HG02973 (cell line): ENCODE results near the gene OR10H2.
"Not testable (repeated sequence)": the region's sequence is repeated elsewhere in the genome, so short reads cannot be mapped to it uniquely, and the experiment has no call there.

Experiments used
- ATAC-seq: cut with Tn5 transposase; IDR thresholded peaks from one replicate; pipeline ENCODE4 v1.9.1; 2021; ENCODE audit warnings: moderate library complexity; ENCODE audit not compliant: unreplicated experiment

OR10H2 gene

DNA sequence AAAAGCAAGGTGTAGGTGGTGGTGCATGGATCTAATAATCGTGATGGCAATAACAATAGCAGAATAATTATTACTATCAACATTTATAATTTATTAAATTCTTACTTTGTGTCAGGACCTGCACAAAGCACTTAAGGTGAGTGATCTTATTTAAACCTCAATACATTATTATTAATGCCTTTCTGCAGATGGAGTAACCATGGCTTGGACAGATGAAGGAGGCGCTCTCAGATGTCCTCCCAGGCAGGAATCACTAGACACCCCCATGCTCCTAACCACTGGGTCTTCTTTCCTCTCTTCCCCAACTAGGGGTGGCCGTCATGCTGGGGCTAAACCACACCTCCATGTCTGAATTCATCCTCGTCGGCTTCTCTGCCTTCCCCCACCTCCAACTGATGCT lies at the start of gene OR10H2:
OR10H2 (plus strand) TSS at position 301 of the 400 bp plus-strand sequence; CDS start at position 321, 20 bp downstream.
- ATAC-seq = no peak

DNA sequence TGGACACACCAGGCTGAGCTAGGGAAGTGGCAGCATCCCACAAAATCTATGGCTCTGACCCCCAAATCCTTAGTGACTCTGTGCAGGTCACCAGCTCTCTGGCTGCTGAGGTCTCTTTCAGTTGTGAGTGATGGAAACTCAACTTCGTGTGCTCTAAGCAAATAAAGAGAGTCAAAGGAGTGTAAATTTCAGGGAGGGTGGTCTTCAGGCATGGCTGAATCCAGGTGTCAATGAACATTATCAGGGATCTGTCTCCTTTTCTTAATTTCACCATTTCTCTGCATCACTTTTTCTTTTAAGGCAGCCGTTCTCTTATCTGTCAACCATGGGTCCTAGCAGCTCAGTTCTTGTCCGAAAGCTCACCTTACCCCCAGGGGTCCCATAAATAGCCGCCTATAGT lies 48.7 kb upstream of the OR10H2 start:
- ATAC-seq = no peak

DNA sequence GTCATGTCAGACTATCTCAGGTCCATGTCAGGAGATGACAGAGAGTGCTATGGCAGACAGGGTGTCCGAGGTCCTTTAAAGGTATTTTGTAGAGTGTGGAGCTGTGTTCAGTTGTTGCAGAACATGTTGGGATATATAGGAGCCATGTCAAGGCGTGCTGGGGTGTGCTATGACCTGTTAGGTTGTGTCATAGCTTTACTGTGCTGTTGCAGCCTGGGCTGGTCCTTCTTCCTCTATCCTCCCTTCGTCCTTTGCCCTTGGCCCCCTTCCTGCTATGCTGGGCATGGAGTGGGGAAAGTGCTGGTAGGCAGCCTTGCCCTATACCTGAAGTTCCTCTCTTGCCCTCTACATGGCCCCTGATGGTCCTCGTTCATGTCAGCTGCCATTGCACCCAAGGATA lies 48.0 kb upstream of the OR10H2 start:
- ATAC-seq = not testable (repeated sequence)

GRCh38 chr19:15680478-15681322 lies 47.1 kb upstream of the OR10H2 start:
- no peak for ATAC-seq

DNA sequence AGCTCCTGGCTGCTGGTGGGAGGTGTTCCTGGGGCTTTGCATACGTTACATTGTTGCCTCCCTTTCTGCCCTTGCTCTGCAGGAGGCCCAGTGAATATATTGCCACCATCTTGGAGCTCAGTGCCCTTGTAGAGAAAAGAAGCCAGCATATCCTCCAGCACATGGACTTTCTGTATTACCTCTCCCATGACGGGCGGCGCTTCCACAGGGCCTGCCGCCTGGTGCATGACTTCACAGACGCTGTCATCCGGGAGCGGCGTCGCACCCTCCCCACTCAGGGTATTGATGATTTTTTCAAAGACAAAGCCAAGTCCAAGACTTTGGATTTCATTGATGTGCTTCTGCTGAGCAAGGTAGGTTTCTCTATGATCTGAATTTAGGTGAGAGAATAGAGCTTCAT lies 44.4 kb upstream of the OR10H2 start:
- ATAC-seq = no peak

GRCh38 chr19:15684828-15685227 lies 43.0 kb upstream of the OR10H2 start:
- ATAC-seq = no peak

- ATAC-seq = no peak
These were observed 31.1 kb upstream of the OR10H2 start for GRCh38 chr19:15696654-15697194.

DNA sequence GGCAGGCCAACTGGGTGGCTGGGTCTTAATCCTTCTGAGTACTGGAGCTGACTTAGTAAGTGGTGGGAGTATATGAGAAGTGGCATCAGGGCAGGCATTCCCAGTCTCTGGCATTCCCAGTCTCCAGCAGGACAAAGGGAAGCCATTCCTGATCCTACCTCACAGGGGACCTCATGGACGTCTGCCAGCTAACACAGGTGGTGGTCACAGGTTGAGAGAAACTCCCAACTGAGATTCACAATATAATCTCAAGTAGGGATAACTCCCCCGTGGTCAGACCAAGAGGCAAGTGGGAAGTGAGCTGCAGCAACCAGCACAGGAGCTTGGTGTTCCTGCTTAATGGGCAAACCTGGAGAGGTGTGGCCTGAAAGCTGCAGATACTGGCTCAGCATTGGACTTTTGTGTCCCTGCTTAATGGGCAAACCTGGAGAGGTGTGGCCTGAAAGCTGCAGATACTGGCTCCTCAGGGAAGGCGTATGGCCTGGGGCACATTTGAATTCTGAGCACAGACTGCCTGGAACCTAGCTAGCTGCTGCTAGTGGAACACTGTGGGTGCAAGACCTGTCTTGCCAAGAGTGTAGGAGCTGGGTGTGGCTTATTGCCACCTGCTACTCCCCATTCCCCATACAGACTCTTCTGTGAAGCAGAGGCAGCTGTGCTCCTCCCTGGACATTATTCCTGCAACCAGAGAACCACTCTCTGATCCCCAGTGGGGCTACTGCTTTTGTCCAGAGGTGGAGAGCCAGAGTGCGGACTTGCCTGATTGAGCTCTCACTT lies 25.9 kb upstream of the OR10H2 start:
- ATAC-seq = no peak

GRCh38 chr19:15702534-15702930 lies 25.3 kb upstream of the OR10H2 start:
- no peak for ATAC-seq

GRCh38 chr19:15714638-15715037 lies 13.2 kb upstream of the OR10H2 start:
- no peak for ATAC-seq

- ATAC-seq = no peak
These were observed 12.2 kb upstream of the OR10H2 start for GRCh38 chr19:15715642-15716041.

GRCh38 chr19:15717809-15718208 lies 10.0 kb upstream of the OR10H2 start:
- ATAC-seq = no peak

DNA sequence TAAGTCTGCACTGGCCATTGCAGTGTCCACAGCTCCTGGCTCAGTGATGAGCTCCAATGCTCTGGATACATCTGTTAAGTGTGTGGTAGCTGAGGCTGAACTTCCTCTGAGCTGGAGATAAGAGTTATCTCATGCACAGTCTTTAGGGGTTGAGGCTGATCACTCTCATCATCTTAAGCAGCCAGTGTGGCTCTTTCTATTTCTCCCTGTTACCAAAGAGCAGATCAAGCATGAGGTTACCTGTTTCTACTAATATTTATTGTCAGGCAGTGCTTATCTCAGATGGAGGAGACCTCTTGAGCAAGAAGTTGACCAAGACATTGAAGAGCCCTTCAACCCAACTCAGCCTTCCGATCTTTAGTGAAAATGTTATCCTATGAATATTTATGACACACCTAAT lies 6.6 kb upstream of the OR10H2 start:
- ATAC-seq = no peak

DNA sequence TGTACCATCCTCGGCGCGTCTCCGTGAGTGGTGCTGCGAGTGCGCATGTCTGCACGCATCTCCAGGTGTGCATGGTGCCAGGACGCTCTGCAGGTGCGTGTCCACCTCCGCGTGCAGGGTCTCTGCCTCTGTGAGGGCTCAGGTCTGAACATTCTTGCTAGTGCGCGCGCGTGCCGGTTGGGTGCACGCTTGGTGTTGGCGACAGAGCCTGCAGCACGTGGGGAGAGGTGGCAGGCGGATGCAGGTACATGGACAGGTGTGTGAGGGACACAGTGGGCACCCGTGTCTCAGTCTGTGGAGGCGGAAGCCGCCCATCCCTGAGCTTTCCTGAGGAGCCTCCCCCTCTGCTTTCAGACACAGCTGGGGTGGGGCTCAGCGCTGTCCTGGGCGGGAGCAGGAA lies 4.9 kb upstream of the OR10H2 start:
- ATAC-seq = no peak

- no peak for ATAC-seq
These were observed 2.7 kb downstream of the OR10H2 start for GRCh38 chr19:15730538-15730937.

DNA sequence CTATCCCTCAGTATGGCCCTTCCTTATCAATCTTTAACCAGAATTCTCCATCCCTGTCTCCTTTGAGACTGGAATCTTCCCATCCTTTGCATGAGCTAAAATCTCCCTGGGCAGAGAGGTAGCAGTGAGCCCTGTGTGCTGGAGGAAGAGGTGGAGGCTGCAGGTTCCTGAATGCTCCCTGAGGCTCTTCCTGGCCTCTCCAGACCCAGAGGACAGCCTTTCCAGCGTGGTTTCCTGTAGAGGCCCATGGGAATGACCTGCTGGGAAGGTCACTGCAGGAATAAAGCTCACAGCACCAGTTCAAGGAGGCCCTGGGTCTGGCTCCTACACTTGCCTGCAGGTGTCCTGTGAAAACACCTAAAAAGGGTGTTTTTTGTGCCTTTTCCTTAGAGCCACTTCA lies 4.6 kb downstream of the OR10H2 start:
- no peak for ATAC-seq

DNA sequence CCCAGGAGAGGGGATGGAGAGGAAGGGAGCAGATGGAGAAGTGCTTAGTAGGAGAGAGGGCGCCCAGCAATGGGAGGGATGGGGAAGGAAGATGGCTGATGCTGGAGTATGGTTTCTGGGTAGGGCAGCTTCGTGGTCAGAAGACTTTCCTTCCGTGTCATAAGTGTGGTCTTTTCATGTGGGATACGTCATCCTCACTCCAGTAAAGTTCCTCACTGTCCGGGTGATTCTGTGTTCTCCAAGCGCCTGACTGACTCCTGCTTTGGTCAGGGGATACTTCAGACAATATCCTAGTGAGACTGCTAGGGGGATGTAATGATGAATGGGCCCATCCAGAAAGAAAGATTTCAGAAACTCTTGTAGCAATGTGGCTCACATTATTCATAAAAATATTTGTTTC lies 6.1 kb downstream of the OR10H2 start:
- no peak for ATAC-seq

GRCh38 chr19:15737722-15738121 lies 9.9 kb downstream of the OR10H2 start, which contains the start of gene OR10H3:
OR10H3 (plus strand) TSS chr19:15737985; CDS start chr19:15741393, 3,408 bp downstream.
- no peak for ATAC-seq

- ATAC-seq = no peak
These were observed 13.0 kb downstream of the OR10H2 start for GRCh38 chr19:15740785-15741184.

DNA sequence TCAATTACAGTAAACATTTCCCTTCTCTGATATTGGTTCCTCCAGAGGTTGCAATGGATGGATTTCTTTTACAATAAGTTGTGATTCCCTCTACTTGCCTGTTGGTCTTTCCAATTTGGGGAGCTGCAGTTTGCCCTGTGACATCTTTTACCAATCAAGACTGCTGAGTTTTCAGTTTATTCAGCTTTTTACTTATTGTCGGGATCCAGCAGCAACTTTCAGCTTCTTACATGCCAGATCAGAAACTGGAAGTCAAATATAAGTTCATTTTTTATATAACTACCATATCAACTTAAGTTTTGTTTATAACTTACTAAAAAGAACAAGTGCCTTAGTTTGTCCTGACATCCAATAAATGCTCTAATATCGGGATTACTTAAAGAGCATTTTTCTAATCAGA lies 20.4 kb downstream of the OR10H2 start:
- ATAC-seq = no peak

DNA sequence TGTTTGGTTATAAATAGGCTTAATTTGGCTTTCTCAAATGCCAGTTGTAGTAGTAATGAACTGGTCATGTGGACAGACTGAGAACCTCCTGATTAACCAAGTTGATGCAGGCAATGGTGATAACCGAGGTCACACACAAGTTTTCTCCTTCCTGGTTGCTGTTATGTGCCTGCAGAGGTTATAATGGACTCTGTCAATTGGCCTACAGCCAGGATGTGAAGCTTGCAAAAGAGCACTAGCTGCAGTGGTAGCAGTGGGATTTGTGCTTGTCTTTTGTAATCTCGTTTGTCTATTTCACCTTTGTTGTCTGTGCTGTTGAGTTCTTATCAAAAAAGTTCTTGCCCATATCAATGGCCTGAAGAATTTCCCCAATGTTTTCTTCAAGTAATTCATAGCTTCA lies 30.6 kb downstream of the OR10H2 start:
- no peak for ATAC-seq
